Peyer's patch (tissue), 4 donors: ENCODE results near the gene ZC3H15. TPM values are rescaled to one million over a fixed set of nuclear protein-coding genes. Genes with fewer than 3 reads are reported as not detected.
"Not testable (repeated sequence)": the region's sequence is repeated elsewhere in the genome, so short reads cannot be mapped to it uniquely, and the experiment has no call there.

Experiments used
- DNase-seq, 3 donors: peaks; one replicate each; pipeline ENCODE4 v3.0.0-alpha.2; 2017 to 2019
- H3K27ac ChIP-seq, 4 donors: fragments of 200-600 bp; sonication (generic); one replicate each; pipeline ENCODE4 v1.5.1; 2016 to 2019
- H3K27me3 ChIP-seq, 2 donors: fragments of 200-600 bp; sonication (generic); one replicate each; pipeline ENCODE4 v1.5.1; 2019
- H3K36me3 ChIP-seq, 3 donors: fragments of 200-600 bp; sonication (generic); one replicate each; pipeline ENCODE4 v1.5.1; 2016 to 2019
- H3K4me1 ChIP-seq, 4 donors: fragments of 200-600 bp; sonication (generic); one replicate each; pipeline ENCODE4 v1.5.1; 2016 to 2019
- H3K4me3 ChIP-seq, 4 donors: fragments of 200-600 bp; sonication (generic); 1 replicate in 3 of 4; 2 replicates in 1 of 4; pipeline ENCODE4 v1.5.1; 2016 to 2019; ENCODE audit warnings: mild to moderate bottlenecking in 1 of 4
- H3K9me3 ChIP-seq, 4 donors: fragments of 200-600 bp; sonication (generic); one replicate each; pipeline ENCODE4 v1.5.1; 2016 to 2019; ENCODE audit warnings: mild to moderate bottlenecking in 1 of 4
- POLR2A ChIP-seq, 2 donors: fragments of 450-650 bp; IDR thresholded peaks; one replicate each; pipeline ENCODE4 v1.5.1; 2017; ENCODE audit warnings: antibody characterized with exemption in 2 of 2, mild to moderate bottlenecking in 2 of 2, moderate library complexity in 2 of 2
- total RNA-seq, 4 donors: library from RNA; depleted of rRNA; stranded (reverse); fragments of >200 nt; gene quantifications; one replicate each; pipeline ENCODE4 v1.1.0, GENCODE V29; 2016
- TF ChIP-seq, protein P1 (sequence below), 6 experiments: fragments of 450-650 bp in 4 of 6; fragments of 200-600 bp in 2 of 6; sonication (generic) in 1 of 6; IDR thresholded peaks; one replicate each; pipeline ENCODE4 v1.5.1; 2017 to 2019; ENCODE audit warnings: antibody characterized with exemption in 6 of 6, mild to moderate bottlenecking in 3 of 6, moderate library complexity in 1 of 6

Gene ZC3H15
- total RNA-seq, 4 donors from 2014 or later = 39.7 to 82.5 (median 65.0) TPM

DNA sequence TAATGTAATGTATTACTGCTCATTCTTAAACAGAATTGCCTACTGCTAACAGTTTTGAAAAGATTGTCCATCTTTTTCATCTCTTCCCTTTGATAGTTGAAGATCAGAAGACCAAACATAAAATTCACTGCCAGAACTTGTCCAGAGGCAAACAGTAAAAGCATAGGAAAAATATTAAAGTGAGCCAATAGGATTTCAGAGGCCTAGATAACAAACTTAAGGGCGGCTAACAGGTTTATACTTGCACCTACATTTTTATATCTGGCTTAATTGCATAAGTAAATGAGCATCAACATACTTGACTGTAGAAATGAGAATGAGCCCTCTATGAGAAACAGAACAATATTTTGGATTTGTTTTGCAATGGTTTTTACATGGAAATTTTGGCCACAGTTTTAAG lies 30.3 kb downstream of the ZC3H15 start:
- H3K36me3 ChIP-seq = peaks cover 0 to 31% (median 0%) of the 10 kb centered on the region in 3 donors
- no peak overlapping the region for H3K27ac ChIP-seq
- no peaks in the 10 kb centered on the region for H3K4me1 ChIP-seq
- no peak for DNase-seq
- no peaks in the 10 kb centered on the region for H3K9me3 ChIP-seq
- TF ChIP-seq, protein P1, sequence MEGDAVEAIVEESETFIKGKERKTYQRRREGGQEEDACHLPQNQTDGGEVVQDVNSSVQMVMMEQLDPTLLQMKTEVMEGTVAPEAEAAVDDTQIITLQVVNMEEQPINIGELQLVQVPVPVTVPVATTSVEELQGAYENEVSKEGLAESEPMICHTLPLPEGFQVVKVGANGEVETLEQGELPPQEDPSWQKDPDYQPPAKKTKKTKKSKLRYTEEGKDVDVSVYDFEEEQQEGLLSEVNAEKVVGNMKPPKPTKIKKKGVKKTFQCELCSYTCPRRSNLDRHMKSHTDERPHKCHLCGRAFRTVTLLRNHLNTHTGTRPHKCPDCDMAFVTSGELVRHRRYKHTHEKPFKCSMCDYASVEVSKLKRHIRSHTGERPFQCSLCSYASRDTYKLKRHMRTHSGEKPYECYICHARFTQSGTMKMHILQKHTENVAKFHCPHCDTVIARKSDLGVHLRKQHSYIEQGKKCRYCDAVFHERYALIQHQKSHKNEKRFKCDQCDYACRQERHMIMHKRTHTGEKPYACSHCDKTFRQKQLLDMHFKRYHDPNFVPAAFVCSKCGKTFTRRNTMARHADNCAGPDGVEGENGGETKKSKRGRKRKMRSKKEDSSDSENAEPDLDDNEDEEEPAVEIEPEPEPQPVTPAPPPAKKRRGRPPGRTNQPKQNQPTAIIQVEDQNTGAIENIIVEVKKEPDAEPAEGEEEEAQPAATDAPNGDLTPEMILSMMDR (IDR thresholded peaks at IDR 0.05) = no peak
- no peaks in the 10 kb centered on the region for H3K27me3 ChIP-seq
- no peak overlapping the region for H3K4me3 ChIP-seq

- Histone ChIP-seq H3K36me3 (peaks cover 0 to 33% (median 0%) of the 10 kb centered on the region in 3 donors), H3K4me1 (no peaks in the 10 kb centered on the region), H3K4me3 (no peak overlapping the region), H3K9me3 (no peaks in the 10 kb centered on the region), H3K27ac (no peak overlapping the region), H3K27me3 (no peaks in the 10 kb centered on the region)
- DNase-seq = no peak
- no peak for TF ChIP-seq POLR2A (IDR thresholded peaks at IDR 0.05)
- TF ChIP-seq, protein P1 (IDR thresholded peaks at IDR 0.05) = no peak
These were observed 31.0 kb downstream of the ZC3H15 start for GRCh38 chr2:186517090-186517489.

DNA sequence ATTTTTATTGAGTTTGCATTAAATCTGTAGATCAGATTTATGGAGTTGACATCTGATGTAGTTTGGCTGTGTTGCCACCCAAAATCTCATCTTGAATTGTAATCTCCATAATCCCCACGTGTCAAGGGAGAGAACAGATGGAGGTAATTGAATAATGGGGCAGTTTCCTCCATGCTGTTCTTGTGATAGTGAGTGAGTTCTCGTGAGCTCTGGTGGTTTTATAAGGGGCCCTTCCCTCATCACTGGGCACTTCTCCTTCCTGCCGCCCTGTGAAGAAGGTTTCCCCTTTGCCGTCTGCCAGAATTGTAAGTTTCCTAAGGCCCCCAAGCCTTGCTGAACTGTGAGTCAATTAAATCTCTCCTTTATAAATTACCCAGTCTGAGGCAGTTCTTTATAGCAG lies 32.2 kb downstream of the ZC3H15 start:
- no peak overlapping the region for H3K4me3 ChIP-seq
- H3K27me3 ChIP-seq = no peaks in the 10 kb centered on the region
- H3K36me3 ChIP-seq = peaks cover 0 to 32% (median 0%) of the 10 kb centered on the region in 3 donors
- no peaks in the 10 kb centered on the region for H3K4me1 ChIP-seq
- H3K9me3 ChIP-seq = no peaks in the 10 kb centered on the region
- no peak for DNase-seq
- TF ChIP-seq, protein P1 (IDR thresholded peaks at IDR 0.05) = no peak
- no peak for TF ChIP-seq POLR2A (IDR thresholded peaks at IDR 0.05)
- H3K27ac ChIP-seq = no peak overlapping the region

GRCh38 chr2:186518945-186519344 lies 32.9 kb downstream of the ZC3H15 start:
- H3K4me3 ChIP-seq = no peak overlapping the region
- no peak for DNase-seq
- no peaks in the 10 kb centered on the region for H3K27me3 ChIP-seq
- no peak overlapping the region for H3K27ac ChIP-seq
- TF ChIP-seq POLR2A (IDR thresholded peaks at IDR 0.05) = no peak
- TF ChIP-seq, protein P1 (IDR thresholded peaks at IDR 0.05) = no peak
- H3K36me3 ChIP-seq = peaks cover 0 to 27% (median 0%) of the 10 kb centered on the region in 3 donors
- no peaks in the 10 kb centered on the region for H3K4me1 ChIP-seq
- no peaks in the 10 kb centered on the region for H3K9me3 ChIP-seq

DNA sequence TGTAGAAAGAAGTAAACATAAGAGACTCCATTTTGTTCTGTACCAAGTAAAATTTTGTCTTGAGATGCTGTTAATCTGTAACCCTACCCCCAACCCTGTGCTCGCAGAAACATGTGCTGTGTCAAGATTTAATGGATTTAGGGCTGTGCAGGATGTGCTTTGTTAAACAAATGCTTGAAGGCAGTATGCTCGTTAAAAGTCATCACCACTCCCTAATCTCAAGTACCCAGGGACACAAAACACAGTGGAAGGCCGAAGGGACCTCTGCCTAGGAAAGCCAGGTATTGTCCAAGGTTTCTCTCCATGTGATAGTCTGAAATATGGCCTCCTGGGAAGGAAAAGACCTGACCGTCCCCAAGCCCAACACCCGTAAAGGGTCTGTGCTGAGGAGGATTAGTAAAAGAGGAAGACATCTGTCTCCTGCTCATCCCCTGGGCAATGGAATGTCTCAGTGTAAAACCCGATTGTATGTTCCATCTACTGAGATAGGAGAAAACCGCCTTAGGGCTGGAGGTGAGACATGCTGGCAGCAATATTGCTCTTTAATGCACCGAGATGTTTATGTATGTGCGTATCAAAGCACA lies 35.6 kb downstream of the ZC3H15 start:
- not testable (repeated sequence) for H3K4me1 ChIP-seq, H3K27ac ChIP-seq, H3K27me3 ChIP-seq, H3K4me3 ChIP-seq, H3K9me3 ChIP-seq, DNase-seq
- H3K36me3 ChIP-seq = peaks cover 0 to 23% (median 0%) of the 10 kb centered on the region in 3 donors

- Histone ChIP-seq H3K36me3 (peaks cover 0 to 22% (median 0%) of the 10 kb centered on the region in 3 donors), H3K27me3 (no peaks in the 10 kb centered on the region), H3K9me3 (no peaks in the 10 kb centered on the region), H3K27ac (no peak overlapping the region), H3K4me1 (no peaks in the 10 kb centered on the region), H3K4me3 (no peak overlapping the region)
- no peak for TF ChIP-seq POLR2A (IDR thresholded peaks at IDR 0.05)
- TF ChIP-seq, protein P1 (IDR thresholded peaks at IDR 0.05) = no peak
- DNase-seq = no peak
These were observed 36.4 kb downstream of the ZC3H15 start for GRCh38 chr2:186522450-186522849.
